Measurements from ENCODE around the gene NFKBIB. TPM values are rescaled to one million over a fixed set of nuclear protein-coding genes. Genes with fewer than 3 reads are reported as not detected.

The NFKBIB gene
- polyA plus RNA-seq, 1 experiment, result 9.9 TPM

DNA sequence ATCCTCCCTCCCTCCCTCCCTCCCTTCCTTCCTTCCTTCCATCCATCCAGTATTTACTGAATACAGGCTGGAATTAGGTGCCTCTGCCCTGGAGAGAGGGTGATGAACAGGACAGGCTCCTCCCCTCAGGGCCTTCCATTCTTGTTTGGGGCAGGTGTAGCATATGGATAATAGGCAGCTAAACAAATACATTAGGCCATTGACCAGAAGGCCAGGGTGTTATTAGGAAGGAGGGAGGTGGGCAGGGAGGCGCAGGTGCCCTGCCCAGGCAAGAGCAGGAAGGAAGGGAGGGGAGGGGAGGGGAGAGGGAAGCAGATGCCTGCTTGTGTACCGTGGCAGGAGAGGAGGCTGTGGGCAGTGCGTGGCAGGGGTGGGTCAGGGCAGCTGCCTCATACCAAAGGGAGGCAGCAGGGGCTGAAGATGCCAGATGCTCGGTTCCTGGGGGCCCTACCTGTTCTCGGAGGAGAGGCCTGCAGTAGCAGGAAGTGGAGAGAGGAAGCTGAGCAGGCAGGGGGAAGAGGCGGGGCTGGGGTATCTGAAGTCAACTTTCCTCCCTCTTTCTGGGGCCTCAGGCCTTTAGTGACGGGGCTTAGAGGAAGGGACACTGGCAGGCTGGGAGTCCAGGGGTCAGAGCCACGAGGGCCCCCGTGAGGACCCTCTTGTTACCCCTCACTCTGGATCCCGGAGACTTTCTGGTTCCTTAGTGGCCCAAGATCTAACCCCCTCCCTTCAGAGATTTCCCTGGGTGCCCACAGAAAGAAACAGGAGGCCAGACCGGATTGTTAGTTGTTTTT is 21.8 kb upstream of the NFKBIB start, which contains the start of gene RINL:
TSS of gene RINL (minus strand) at position 495 of the 794 bp plus-strand sequence. CDS start 1,533 bp downstream, outside the sequence.
- CTCF ChIA-PET, result interaction anchor here (0.9 to 2.0 kb wide), 4 partner anchors 8 to 243 kb away, joined by 3 to 6 read pairs (median 4); no protein-coding TSS in a partner anchor
- TF ChIP-seq, protein P1, sequence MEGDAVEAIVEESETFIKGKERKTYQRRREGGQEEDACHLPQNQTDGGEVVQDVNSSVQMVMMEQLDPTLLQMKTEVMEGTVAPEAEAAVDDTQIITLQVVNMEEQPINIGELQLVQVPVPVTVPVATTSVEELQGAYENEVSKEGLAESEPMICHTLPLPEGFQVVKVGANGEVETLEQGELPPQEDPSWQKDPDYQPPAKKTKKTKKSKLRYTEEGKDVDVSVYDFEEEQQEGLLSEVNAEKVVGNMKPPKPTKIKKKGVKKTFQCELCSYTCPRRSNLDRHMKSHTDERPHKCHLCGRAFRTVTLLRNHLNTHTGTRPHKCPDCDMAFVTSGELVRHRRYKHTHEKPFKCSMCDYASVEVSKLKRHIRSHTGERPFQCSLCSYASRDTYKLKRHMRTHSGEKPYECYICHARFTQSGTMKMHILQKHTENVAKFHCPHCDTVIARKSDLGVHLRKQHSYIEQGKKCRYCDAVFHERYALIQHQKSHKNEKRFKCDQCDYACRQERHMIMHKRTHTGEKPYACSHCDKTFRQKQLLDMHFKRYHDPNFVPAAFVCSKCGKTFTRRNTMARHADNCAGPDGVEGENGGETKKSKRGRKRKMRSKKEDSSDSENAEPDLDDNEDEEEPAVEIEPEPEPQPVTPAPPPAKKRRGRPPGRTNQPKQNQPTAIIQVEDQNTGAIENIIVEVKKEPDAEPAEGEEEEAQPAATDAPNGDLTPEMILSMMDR (IDR thresholded peaks at IDR 0.05; ENCODE audit: low read depth, low read length), result no peak
- Histone ChIP-seq H3K9me3 (ENCODE audit: control insufficient read depth, insufficient read depth, low read length) (no peaks in the 10 kb centered on the region), H3K27ac (ENCODE audit: low read depth, low read length) (no peak within 1 kb of the TSS), H3K4me3 (ENCODE audit: low read depth, low read length) (no peak within 1 kb of the TSS), H3K27me3 (ENCODE audit: control insufficient read depth, insufficient read depth, low read length) (no peaks in the 10 kb centered on the region)
- DNase-seq (ENCODE audit: low read depth, low spot score), result no peak
- POLR2A ChIA-PET, result interaction anchor here (0.7 kb wide), 1 partner anchor 135 kb away, joined by 6 read pairs; no protein-coding TSS in a partner anchor

DNA sequence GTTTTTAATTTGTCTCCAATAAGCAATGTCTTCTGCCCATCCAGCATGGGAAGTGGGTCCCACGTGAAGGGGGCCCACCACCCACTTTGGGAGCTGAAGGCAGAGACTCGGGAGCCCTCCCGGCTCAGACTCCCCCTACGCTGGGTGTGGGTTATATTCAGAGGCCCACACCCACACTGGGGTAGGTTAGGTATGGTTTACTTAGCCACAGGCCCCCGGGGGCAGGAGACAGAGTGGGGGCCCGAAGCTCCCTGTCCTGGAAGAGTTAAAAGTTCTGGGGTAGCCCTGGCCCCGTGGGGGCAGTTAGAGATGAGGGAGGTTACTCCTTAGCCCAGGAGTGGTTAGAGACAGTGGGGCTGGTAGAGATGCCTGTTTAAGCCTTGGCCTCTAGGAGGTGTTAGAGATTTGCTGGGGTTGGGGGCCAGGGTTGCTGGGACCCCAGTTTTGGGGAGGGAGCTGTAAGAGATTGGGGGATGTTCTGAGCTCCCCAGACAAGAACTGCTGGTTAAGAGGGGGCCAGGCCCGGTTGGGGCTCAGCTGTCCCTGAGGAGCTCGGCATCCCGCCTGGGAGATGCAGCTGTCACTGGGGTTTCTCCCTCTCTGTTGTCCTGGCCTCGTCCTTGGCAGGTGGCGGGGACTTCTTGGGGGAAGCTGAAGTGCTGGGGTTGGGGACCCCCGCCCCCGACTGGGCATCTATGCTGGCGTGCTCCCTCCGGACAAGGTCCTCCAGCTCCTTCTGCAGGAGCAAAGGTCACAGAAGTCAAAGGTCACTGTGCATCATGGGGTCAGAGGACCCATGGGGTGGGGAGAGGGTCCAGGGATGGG is 21.0 kb upstream of the NFKBIB start:
- ChIA-PET POLR2A (no interaction called here), CTCF (interaction anchor here (0.8 to 2.0 kb wide), 3 partner anchors 9 to 15 kb away, joined by 5 to 6 read pairs (median 5); no protein-coding TSS in a partner anchor)
- Histone ChIP-seq H3K9me3 (ENCODE audit: control insufficient read depth, insufficient read depth, low read length) (no peaks in the 10 kb centered on the region), H3K4me3 (ENCODE audit: low read depth, low read length) (no peak overlapping the region), H3K27ac (ENCODE audit: low read depth, low read length) (no peak overlapping the region), H3K27me3 (ENCODE audit: control insufficient read depth, insufficient read depth, low read length) (no peaks in the 10 kb centered on the region)
- DNase-seq (ENCODE audit: low read depth, low spot score), result no peak
- TF ChIP-seq, protein P1 (IDR thresholded peaks at IDR 0.05; ENCODE audit: low read depth, low read length), result no peak

GRCh38 chr19:38879400-38879751 is 20.4 kb upstream of the NFKBIB start:
- ChIA-PET CTCF (interaction anchor here (0.8 to 2.0 kb wide), 3 partner anchors 9 to 16 kb away, joined by 5 to 6 read pairs (median 5); no protein-coding TSS in a partner anchor), POLR2A (no interaction called here)
- no peak overlapping the region for H3K4me3 ChIP-seq (ENCODE audit: low read depth, low read length)
- no peaks in the 10 kb centered on the region for H3K9me3 ChIP-seq (ENCODE audit: control insufficient read depth, insufficient read depth, low read length)
- no peaks in the 10 kb centered on the region for H3K27me3 ChIP-seq (ENCODE audit: control insufficient read depth, insufficient read depth, low read length)
- TF ChIP-seq, protein P1 (IDR thresholded peaks at IDR 0.05; ENCODE audit: low read depth, low read length), result no peak
- DNase-seq (ENCODE audit: low read depth, low spot score), result no peak
- no peak overlapping the region for H3K27ac ChIP-seq (ENCODE audit: low read depth, low read length)

- POLR2A ChIA-PET, result no interaction called here
- CTCF ChIA-PET, result interaction anchor here (1.1 kb wide), 1 partner anchor 11 kb away, joined by 4 read pairs; no protein-coding TSS in a partner anchor
Measured at GRCh38 chr19:38880076-38880881, 19.5 kb upstream of the NFKBIB start.

More at GRCh38 chr19:38880076-38880881, 19.5 kb upstream of the NFKBIB start:
- TF ChIP-seq, protein P1 (IDR thresholded peaks at IDR 0.05; ENCODE audit: low read depth, low read length), result no peak
- Histone ChIP-seq H3K9me3 (ENCODE audit: control insufficient read depth, insufficient read depth, low read length) (no peaks in the 10 kb centered on the region), H3K27ac (ENCODE audit: low read depth, low read length) (no peak overlapping the region), H3K4me3 (ENCODE audit: low read depth, low read length) (no peak overlapping the region), H3K27me3 (ENCODE audit: control insufficient read depth, insufficient read depth, low read length) (no peaks in the 10 kb centered on the region)
- no peak for DNase-seq (ENCODE audit: low read depth, low spot score)

All from AG04450 (cell line).